SK-N-SH treated with all-trans-retinoic acid at 6 μM for 48 hours (cell line): ENCODE data around the gene PPP1R3E.

ENCODE experiments used
- ARNTL ChIP-seq: fragments of 450-650 bp; formaldehyde crosslinking; IDR thresholded peaks from 2 replicates; pipeline ENCODE4 v1.5.0; 2020; ENCODE audit warnings: low read depth, mild to moderate bottlenecking, moderate library complexity, borderline replicate concordance
- BACH2 ChIP-seq: fragments of 250-450 bp; sonication (Bioruptor Pico); IDR thresholded peaks from 2 replicates; pipeline ENCODE4 v1.9.0; 2021; ENCODE audit warnings: mild to moderate bottlenecking, borderline replicate concordance
- PPARA ChIP-seq: fragments of 250-450 bp; sonication (Bioruptor Pico); IDR thresholded peaks from 2 replicates; pipeline ENCODE4 v1.5.0; 2020; ENCODE audit warnings: mild to moderate bottlenecking, borderline replicate concordance
- RARB ChIP-seq: fragments of 250-450 bp; sonication (Bioruptor Pico); IDR thresholded peaks from 2 replicates; pipeline ENCODE4 v1.8.0; 2021; ENCODE audit warnings: mild to moderate bottlenecking, moderate library complexity
- TCF4 ChIP-seq: fragments of 250-450 bp; sonication (Bioruptor Pico); IDR thresholded peaks from 2 replicates; pipeline ENCODE4 v1.8.0; 2021; ENCODE audit warnings: mild to moderate bottlenecking, moderate library complexity, borderline replicate concordance

DNA sequence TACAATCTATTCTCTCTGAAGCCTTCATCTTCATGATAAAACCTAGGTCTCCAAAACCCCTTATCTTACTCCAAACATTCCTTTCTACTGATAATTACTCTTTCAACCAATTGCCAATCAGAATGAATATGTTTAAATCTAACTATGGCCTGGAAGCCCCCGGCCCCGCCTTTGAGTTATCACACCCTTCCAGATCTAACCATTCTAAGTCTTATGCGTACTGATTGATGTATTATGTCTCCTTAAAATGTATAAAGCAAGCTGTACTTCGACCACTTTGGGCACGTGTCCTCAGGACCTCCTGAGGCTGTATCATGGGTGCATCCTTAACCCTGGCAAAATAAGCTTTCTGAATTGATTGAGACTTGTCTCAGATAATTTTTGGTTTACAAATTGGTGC, 33.0 kb upstream of the PPP1R3E start:
- TF ChIP-seq ARNTL (CRISPR knock-in tag) (no peak), BACH2 (CRISPR knock-in tag) (no peak), PPARA (CRISPR knock-in tag) (no peak), TCF4 (CRISPR knock-in tag) (no peak), RARB (no peak)
